Measurements from ENCODE around the gene KCNN1. TPM values are rescaled to one million over a fixed set of nuclear protein-coding genes. Genes with fewer than 3 reads are reported as not detected.
"Not testable (repeated sequence)": the region's sequence is repeated elsewhere in the genome, so short reads cannot be mapped to it uniquely, and the experiment has no call there.

The KCNN1 gene
- under 1 TPM in 1 of 4 donors, not detected in 3; 0.22 TPM for total RNA-seq

- H3K4me1 ChIP-seq = peaks cover 0 to 4% of the 10 kb centered on the region in 2 donors
- H3K4me3 ChIP-seq (replicated peaks in 1 of 3) = no peak within 1 kb of the TSS
- intact Hi-C loops (cut with DNase I) = no loop called here
- no peaks in the 10 kb centered on the region for H3K9me3 ChIP-seq
- DNase-seq = no peak
- H3K27ac ChIP-seq = no peak within 1 kb of the TSS
- TF ChIP-seq CTCF (IDR thresholded peaks at IDR 0.05) (no peak), POLR2A (IDR thresholded peaks at IDR 0.05) (no peak)
- WGBS, 2 donors = 11 to 23% methylated on average over 5 to 17 of the region's 59 CpGs
- H3K27me3 ChIP-seq = no peaks in the 10 kb centered on the region
- H3K36me3 ChIP-seq = no peaks in the 10 kb centered on the region
These were observed at the start of gene KCNN1 for GRCh38 chr19:17966550-17967256. Gene KCNN1, plus strand, starts transcription at chr19:17967107. Its CDS starts 6,782 bp downstream, at chr19:17973889.

- H3K27ac ChIP-seq; intact Hi-C loops (cut with DNase I); H3K36me3 ChIP-seq; H3K9me3 ChIP-seq; DNase-seq; H3K4me3 ChIP-seq (replicated peaks in 1 of 3); H3K4me1 ChIP-seq; H3K27me3 ChIP-seq: not testable (repeated sequence)
- WGBS, 2 donors = 99% methylated on average over 10 of the region's 30 CpGs; no CpG with 5 or more reads in 1 of the 2 donors
These were observed 48.8 kb upstream of the KCNN1 start for GRCh38 chr19:17918151-17918550.

DNA sequence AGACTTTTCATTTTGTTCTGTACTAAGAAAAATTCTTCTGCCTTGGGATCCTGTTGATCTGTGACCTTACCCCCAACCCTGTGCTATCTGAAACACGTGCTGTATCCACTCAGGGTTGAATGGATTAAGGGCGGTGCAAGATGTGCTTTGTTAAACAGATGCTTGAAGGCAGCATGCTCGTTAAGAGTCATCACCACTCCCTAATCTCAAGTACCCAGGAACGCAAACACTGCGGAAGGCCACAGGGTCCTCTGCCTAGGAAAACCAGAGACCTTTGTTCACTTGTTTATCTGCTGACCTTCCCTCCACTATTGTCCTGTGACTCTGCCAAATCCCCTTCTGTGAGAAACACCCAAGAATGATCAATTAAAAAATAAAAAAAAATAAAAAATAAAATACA lies 47.8 kb upstream of the KCNN1 start:
- intact Hi-C loops (cut with DNase I); H3K27me3 ChIP-seq; H3K4me1 ChIP-seq; H3K4me3 ChIP-seq (replicated peaks in 1 of 3); H3K9me3 ChIP-seq; H3K36me3 ChIP-seq; DNase-seq; H3K27ac ChIP-seq: not testable (repeated sequence)
- 19 to 27% methylated on average over 5 of the region's 5 CpGs for WGBS, 2 donors

DNA sequence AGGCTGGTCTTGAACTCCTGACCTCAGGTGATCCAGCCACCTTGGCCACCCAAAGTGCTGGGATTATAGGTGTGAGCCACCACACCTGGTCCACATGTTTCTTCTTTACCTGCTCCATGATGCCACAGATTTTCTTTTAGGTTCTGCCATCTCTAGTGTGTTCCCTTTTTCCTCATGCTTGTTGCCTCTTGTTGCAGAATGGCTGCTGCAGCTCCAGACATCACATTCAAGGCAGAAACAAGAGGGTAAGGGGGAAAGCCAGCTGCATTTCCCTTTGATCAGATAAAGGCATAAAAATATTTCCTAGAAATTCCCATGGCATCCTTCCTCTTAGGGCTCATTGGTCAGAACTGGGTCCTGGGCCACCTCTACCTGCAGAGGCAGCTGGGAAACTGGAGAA lies 46.4 kb upstream of the KCNN1 start:
- H3K9me3 ChIP-seq = no peaks in the 10 kb centered on the region
- TF ChIP-seq CTCF (IDR thresholded peaks at IDR 0.05) (no peak), POLR2A (IDR thresholded peaks at IDR 0.05) (no peak)
- no peak for DNase-seq
- intact Hi-C loops (cut with DNase I) = no loop called here
- H3K4me1 ChIP-seq = no peaks in the 10 kb centered on the region
- H3K27me3 ChIP-seq = no peaks in the 10 kb centered on the region
- no peak overlapping the region for H3K27ac ChIP-seq
- no peak overlapping the region for H3K4me3 ChIP-seq (replicated peaks in 1 of 3)
- H3K36me3 ChIP-seq = no peaks in the 10 kb centered on the region

DNA sequence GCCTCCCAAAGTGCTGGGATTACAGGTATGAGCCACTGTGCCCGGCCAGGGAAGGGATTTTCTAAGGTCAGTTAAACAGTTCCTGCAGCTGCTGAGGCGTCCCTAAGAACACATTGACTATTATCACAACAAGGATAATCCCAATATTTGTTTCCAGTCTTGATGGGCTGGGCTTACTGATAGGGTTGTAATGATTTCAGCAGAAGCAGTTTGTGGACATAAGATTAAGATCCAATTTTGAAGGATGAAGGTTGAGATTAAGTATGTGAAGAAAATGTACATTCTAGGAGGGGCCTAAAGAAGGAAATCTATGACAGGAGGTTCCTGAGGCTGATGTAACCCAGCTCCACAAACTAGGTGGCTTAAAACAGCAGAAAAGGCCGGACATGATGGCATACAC lies 44.8 kb upstream of the KCNN1 start:
- Histone ChIP-seq H3K36me3 (no peaks in the 10 kb centered on the region), H3K27ac (no peak overlapping the region), H3K9me3 (no peaks in the 10 kb centered on the region), H3K4me1 (no peaks in the 10 kb centered on the region), H3K27me3 (no peaks in the 10 kb centered on the region), H3K4me3 (replicated peaks in 1 of 3) (no peak overlapping the region)
- TF ChIP-seq POLR2A (IDR thresholded peaks at IDR 0.05) = no peak
- TF ChIP-seq CTCF (IDR thresholded peaks at IDR 0.05) = no peak
- intact Hi-C loops (cut with DNase I) = no loop called here
- no peak for DNase-seq
- WGBS, 2 donors = 70 to 79% methylated on average over 3 of the region's 3 CpGs

DNA sequence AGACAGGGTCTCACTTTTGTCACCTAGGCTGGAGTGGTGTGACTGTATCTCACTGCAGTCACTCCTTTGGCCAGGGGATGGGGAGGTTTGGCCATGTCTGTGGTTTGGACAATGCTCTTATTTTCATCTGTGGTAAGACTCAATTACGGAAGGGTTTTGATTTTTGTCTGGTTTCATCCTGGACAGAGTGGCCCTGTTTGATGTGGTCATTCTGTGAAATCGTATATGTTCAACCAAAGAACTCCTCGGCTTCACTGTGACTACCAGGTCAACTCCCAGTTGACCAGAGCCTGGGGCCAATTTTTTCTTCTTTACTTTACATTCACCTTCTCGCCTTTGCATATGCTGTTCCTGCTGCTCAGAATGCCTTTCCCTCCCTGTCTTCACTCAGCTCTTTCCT lies 40.9 kb upstream of the KCNN1 start:
- H3K9me3 ChIP-seq = no peaks in the 10 kb centered on the region
- no peak for TF ChIP-seq POLR2A (IDR thresholded peaks at IDR 0.05)
- no peak for TF ChIP-seq CTCF (IDR thresholded peaks at IDR 0.05)
- intact Hi-C loops (cut with DNase I) = no loop called here

More for the DNA sequence above, 40.9 kb upstream of the KCNN1 start:
- 85 to 90% methylated on average over 4 of the region's 4 CpGs for WGBS, 2 donors
- Histone ChIP-seq H3K4me1 (no peaks in the 10 kb centered on the region), H3K36me3 (no peaks in the 10 kb centered on the region), H3K27me3 (no peaks in the 10 kb centered on the region), H3K27ac (no peak overlapping the region), H3K4me3 (replicated peaks in 1 of 3) (no peak overlapping the region)
- DNase-seq = no peak

Measured in thyroid gland (tissue), 4 donors.